Measurements from ENCODE around the gene GSAP.
"Not testable (repeated sequence)": the region's sequence is repeated elsewhere in the genome, so short reads cannot be mapped to it uniquely, and the experiment has no call there.

The GSAP gene

DNA sequence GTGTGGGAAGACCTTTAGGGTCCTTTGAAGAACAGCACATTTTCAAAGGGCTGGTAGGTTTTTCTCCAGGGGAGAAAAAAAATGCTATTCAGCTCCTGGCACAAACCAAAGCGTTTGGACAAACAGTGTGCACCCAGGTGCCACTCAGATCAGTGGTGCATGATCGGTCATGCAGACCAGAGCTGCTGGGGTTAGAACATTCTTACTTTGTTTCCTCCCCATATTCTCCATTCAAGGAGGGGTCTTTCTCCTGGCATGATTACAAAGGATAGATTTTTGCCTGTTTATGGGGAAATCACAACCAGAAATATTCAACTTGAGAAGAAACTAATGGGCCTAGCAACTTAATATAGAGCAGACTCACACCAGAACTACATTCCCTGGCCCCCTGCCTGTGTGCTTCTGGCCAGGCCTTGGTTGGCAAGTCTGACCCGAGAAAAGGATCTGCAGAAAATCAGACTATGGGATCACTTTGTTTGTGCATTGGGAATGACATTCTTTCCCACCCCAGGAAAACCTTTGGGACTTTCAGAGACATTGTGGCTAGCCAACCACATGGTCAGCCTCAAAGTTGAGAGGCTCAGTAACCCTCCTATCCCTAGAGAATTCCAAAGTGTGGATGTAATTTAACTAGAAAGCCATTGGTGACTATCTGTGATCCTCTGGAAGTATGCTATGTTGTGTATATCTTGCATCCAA is 134.2 kb downstream of the GSAP start:
- no peak for DNase-seq

DNA sequence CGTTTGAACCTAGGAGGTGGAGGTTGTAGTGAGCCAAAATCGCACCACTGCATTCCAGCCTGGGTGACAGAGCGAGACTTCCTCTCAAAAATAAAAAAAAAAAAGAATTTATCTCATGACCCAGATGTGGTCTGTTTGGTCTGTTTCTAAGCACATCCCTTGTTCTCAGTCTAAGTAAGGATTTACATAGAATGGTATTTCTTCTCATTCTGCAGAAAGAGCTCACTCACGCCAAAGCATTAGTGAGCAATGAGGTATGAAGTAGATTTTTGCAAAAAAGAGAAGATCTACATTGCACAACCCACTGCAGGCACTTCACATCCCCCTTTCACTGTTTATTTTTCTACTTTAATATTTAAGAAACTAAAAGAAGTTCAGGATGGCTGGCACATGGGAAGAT is 140.0 kb downstream of the GSAP start:
- DNase-seq: no peak

DNA sequence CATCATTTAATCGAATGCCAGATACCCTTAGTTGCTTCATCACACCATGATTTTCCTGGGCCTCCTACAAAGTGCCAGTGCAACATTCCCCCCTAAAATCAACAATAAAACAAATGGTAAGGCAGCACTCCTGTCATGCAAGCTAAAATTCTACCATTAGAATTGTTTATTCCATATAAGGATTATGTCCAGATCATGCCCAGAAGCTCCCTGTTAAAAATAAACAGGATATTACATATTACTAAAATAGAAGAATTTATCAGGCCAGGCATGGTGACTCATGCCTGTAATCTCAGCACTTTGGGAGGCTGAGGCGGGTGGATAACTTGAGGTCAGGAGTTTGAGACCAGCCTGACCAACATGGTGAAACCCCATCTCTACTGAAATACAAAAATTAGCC is 140.5 kb downstream of the GSAP start:
- not testable (repeated sequence) for DNase-seq

DNA sequence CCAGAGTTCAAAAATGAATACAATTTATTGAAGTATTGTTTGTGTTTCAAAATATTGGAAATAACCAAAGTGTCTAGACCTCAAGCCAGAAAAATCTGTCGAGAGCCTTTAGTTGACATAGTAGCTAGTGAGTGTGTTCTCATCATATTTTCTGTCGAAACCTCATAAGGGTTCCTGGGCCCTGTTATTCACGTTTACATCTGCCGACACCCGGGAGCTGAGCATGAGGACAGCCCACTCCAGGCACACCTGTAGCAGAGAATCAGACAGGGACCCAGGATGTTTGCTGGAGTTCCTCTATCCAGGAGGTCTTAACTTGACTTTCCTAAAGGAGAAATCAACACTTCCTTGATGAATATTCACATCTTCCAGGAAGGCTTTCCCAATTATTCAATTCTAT is 144.4 kb downstream of the GSAP start:
- no peak for DNase-seq

DNA sequence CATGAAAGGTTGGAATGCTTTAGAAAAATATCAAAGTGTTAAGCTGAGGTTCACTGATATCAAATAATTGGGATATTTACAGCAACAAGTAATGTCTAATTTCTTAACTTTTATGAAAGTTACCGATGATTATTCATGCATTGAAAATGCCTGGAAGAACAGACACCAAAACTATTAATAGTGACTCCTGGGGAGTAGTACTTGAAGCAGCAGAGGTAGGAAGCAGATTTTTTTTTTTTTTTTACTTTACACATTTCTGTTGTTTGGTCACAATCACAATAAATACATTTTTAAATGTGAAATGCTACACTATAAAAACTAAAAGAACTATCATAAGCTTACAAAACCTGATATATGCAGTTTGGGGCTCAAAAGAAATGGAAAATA is 146.1 kb downstream of the GSAP start:
- DNase-seq: no peak

DNA sequence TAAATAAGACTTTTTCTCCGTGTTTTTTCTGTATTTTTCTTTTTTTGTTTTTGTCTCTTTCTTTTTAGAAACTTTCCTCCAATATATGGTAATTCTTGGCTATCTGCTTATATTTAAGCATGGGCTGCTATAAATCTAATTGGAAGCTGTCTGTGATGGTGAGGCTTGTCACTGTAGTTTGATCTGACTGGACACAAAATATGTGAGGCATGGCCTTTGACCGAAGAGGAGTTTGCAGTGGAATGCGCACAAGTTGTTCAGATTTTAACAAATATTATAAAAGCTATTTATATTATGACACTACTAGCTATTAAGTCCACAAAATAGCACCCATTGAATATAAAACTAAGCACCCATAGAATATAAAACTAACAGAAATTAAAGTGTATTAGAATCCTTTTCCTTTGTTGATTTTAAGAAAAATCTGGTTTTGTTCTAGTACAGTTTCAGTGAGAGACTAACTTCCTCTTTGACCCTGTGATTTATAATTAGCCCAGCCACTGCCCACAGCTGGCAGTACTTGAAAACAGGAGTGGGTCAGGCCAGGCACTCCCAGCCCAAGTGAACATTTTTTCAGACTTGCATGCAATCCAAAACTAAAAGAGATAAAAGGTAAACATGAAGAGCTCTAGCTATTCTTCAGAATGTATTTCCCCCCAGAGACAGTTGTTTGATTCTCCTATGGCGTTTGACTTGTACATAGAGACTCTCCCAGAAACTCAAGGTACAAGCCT is 146.6 kb downstream of the GSAP start:
- DNase-seq: no peak

DNA sequence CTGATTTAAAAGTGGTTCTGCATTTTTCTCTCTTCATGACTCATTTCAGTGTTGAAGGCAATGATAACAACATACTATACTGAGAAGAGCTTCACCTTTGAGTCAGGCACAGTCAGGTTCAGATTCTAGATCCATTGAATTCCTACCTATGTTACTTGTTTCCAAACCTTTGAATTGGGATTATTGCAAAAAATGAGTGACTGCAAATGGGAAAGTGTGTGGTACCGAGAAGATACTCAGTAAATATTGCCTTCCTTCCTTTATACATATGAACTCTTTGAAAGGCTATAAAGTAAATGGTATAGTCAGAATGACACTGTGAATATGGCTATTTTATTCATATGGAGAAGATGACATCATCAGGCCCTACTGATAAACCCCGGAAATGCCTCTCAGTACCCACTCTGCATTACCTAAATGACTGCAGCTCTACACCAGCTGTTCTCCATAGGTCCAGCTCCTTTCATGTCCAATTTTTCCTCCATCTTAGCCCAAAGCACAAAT is 149.8 kb downstream of the GSAP start:
- no peak for DNase-seq

DNA sequence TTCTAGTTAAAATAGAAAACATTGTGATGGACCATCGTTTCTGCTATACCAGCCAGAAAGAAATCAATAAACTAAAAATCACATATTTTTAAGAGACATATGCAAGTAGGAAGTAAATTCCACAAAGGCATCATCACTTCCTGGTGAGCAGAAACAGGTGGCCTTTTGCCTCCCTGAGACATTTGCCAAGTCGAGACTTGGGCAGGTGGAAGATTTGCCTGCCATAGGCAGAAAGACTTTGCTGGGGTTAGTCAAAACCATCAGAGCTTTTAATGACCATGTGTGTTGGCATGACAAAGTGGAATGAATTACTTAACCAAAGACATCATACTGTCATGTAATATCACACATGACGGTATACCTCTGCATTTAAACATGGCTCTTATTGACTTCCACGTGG is 150.5 kb downstream of the GSAP start:
- no peak for DNase-seq

DNA sequence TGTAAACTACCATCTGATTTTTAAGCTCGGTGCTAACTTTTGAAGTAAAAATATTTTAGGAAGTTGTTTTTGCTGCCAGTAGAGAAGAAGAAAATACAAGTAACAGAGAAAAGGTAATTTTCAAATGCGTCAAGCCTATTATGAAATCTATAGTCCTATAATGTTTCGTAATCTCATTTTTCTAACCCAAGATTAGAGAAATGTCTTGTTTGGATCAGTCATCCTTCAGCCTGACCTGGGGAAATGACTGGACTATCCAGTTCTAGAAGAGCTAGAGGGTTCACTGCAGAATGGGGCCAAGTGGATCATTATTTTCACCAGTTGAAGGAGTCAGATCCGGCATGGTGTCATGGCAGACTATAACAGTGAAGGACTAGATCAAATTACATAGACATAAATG is 153.8 kb downstream of the GSAP start:
- DNase-seq: no peak
